Natural killer cell (primary cell): ENCODE results near the gene SNRK. TPM values are rescaled to one million over a fixed set of nuclear protein-coding genes. Genes with fewer than 3 reads are reported as not detected.

Experiments
- total RNA-seq, 4 donors: library from RNA; stranded (reverse); fragments of 120-200 nt in 1 of 4; gene quantifications; one replicate each; pipeline versions ENCODE4 v1.2.3 to v1.2.4, GENCODE V29; 2013 to 2022

The SNRK gene
- total RNA-seq, 3 donors from 2014 or later (not counting 1 experiment from before 2014, with no cell fraction given), result 177 to 209 (median 186) TPM

Other genes with a start within 250 kb of the SNRK start
- 1 to 10 TPM; 4.3 to 7.4 (median 6.6) TPM for gene POMGNT2, start 180.5 kb upstream of the SNRK start, total RNA-seq